PC-9 (cell line): ENCODE measurements around the gene VIPR1. TPM values are rescaled to one million over a fixed set of nuclear protein-coding genes. Genes with fewer than 3 reads are reported as not detected.

ENCODE experiments used
- BruUV-seq: library from RNA; stranded (reverse); fragments of 400-500 nt; replicated peaks from 2 replicates; lab custom pipeline; 2021; lab: Mats Ljungman, UMichigan
- CTCF ChIA-PET: fragments of 300-600 bp; sonication (Branson Sonifier 250); formaldehyde crosslinking; loops from one replicate; lab custom pipeline; 2022; ENCODE audit warnings: antibody characterized with exemption; lab: Charles Lee
- POLR2A ChIA-PET: fragments of 300-600 bp; sonication (Branson Sonifier 250); formaldehyde crosslinking; loops from one replicate; lab custom pipeline; 2022; ENCODE audit warnings: antibody characterized with exemption; ENCODE audit not compliant: unreplicated experiment; lab: Charles Lee
- DNase-seq, 2 experiments: peaks; one replicate each; pipeline versions ENCODE4 v3.0.0 to v3.0.0-alpha.2; 2015 to 2022; ENCODE audit warnings: mixed read lengths in 1 of 2
- H2AFZ ChIP-seq: fragments of 200-600 bp; sonication (generic); 2 replicates; pipeline ENCODE4 v1.8.1; 2017; ENCODE audit warnings: antibody characterized with exemption
- H3F3A ChIP-seq: fragments of 200-600 bp; sonication (generic); 2 replicates; pipeline ENCODE4 v1.8.1; 2017; ENCODE audit warnings: antibody characterized with exemption, mild to moderate bottlenecking, low read depth; ENCODE audit not compliant: insufficient read depth
- H3K27ac ChIP-seq: fragments of 200-600 bp; sonication (generic); 2 replicates; pipeline ENCODE4 v1.6.1; 2016; ENCODE audit warnings: mixed run types
- H3K27me3 ChIP-seq: fragments of 200-600 bp; sonication (generic); 2 replicates; pipeline ENCODE4 v1.6.1; 2016; ENCODE audit warnings: low read depth, mixed run types; ENCODE audit not compliant: insufficient read depth
- H3K36me3 ChIP-seq: fragments of 200-600 bp; sonication (generic); 2 replicates; pipeline ENCODE4 v1.6.1; 2016; ENCODE audit warnings: low read depth, mixed run types
- H3K4me1 ChIP-seq: fragments of 200-600 bp; sonication (generic); replicated peaks from 2 replicates; pipeline ENCODE4 v1.6.1; 2016; ENCODE audit warnings: mixed run types; ENCODE audit not compliant: insufficient read depth
- H3K4me2 ChIP-seq: fragments of 200-600 bp; sonication (generic); 2 replicates; pipeline ENCODE4 v1.6.1; 2017; ENCODE audit warnings: mixed run types
- H3K4me3 ChIP-seq: fragments of 200-600 bp; sonication (generic); 2 replicates; pipeline ENCODE4 v1.6.1; 2016; ENCODE audit warnings: mixed run types
- H3K79me2 ChIP-seq: fragments of 200-600 bp; sonication (generic); 2 replicates; pipeline ENCODE4 v1.6.1; 2017; ENCODE audit warnings: low read depth, mixed run types
- H3K9me2 ChIP-seq: fragments of 200-600 bp; sonication (generic); 2 replicates; pipeline ENCODE4 v1.8.1; 2017; ENCODE audit warnings: mild to moderate bottlenecking; ENCODE audit not compliant: insufficient read depth
- H3K9me3 ChIP-seq: fragments of 200-600 bp; sonication (generic); 2 replicates; pipeline ENCODE4 v1.8.1; 2016; ENCODE audit warnings: low read depth; ENCODE audit not compliant: insufficient read depth
- H4K20me1 ChIP-seq: fragments of 200-600 bp; sonication (generic); 2 replicates; pipeline ENCODE4 v1.8.1; 2017; ENCODE audit not compliant: insufficient read depth
- EZH2 ChIP-seq: fragments of 200-600 bp; sonication (generic); IDR thresholded peaks from 2 replicates; pipeline ENCODE4 v1.8.0; 2017; ENCODE audit warnings: antibody characterized with exemption, low read depth
- intact Hi-C: fragments of 100-400 bp; cut with micrococcal nuclease; formaldehyde crosslinking; loops from one replicate; pipeline ENCODE4 v1.10.0; 2022; ENCODE audit not compliant: unreplicated experiment
- total RNA-seq: library from RNA; stranded (reverse); gene quantifications from 2 replicates; pipeline ENCODE4 v1.2.3, GENCODE V29; 2021
- TF ChIP-seq, protein P1 (sequence below): fragments of 200-600 bp; sonication (generic); conservative IDR thresholded peaks from 2 replicates; pipeline ENCODE4 v1.6.1; 2017; ENCODE audit warnings: mixed run types, antibody characterized with exemption, mild to moderate bottlenecking, moderate library complexity

VIPR1 gene
- total RNA-seq, 1 experiment from 2014 or later = 23.9 TPM

DNA sequence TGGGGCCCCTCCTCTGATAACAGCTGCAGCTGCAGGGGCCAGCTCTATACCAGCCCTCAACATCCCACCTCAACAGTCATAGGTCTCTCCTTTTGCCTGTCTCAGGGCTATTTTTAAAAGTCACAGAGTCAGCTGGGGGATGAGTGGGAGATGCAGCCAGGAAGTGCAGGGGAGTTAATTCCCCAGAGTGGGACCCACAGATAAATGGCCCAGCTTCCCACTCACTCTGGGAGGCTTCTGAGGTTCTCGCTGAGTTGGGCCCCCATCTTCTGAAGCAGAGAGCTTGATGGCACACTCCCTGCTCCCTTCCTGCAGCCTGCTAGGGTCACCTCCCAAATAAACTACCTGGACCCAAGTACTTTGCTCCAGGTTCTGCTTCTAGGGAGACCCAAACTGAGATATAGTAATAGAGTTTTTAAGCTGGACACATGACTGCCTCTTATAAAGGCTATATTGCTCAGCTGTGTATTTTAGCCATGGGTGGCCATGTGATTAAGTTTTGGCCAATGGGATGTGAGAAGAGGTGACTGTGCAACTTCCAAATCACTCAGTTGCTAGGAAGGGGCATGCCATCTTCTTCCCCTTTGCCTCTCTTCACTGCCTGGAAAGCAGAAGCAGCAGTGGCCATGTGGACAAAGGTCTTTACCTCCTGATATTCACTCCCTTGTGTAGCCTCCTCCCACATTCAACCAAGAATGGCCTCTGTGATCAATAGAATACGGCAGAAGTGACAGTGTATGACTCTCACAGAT is 15.5 kb upstream of the VIPR1 start:
- intact Hi-C loops = no loop called here
- Histone ChIP-seq H3K27me3 (no peaks in the 10 kb centered on the region), H3F3A (peaks cover 15% of the 10 kb centered on the region; the same call in 1 of the 2 replicates), H3K4me2 (no peak overlapping the region), H3K79me2 (no peaks in the 10 kb centered on the region), H3K27ac (no peak overlapping the region), H3K4me3 (no peak overlapping the region), H3K4me1 (peaks cover 39% of the 10 kb centered on the region), H4K20me1 (no peaks in the 10 kb centered on the region), H2AFZ (no peak overlapping the region), H3K36me3 (no peaks in the 10 kb centered on the region), H3K9me2 (no peaks in the 10 kb centered on the region), H3K9me3 (no peaks in the 10 kb centered on the region; the same call in none of the 2 replicates)
- no peak for TF ChIP-seq EZH2
- TF ChIP-seq, protein P1, sequence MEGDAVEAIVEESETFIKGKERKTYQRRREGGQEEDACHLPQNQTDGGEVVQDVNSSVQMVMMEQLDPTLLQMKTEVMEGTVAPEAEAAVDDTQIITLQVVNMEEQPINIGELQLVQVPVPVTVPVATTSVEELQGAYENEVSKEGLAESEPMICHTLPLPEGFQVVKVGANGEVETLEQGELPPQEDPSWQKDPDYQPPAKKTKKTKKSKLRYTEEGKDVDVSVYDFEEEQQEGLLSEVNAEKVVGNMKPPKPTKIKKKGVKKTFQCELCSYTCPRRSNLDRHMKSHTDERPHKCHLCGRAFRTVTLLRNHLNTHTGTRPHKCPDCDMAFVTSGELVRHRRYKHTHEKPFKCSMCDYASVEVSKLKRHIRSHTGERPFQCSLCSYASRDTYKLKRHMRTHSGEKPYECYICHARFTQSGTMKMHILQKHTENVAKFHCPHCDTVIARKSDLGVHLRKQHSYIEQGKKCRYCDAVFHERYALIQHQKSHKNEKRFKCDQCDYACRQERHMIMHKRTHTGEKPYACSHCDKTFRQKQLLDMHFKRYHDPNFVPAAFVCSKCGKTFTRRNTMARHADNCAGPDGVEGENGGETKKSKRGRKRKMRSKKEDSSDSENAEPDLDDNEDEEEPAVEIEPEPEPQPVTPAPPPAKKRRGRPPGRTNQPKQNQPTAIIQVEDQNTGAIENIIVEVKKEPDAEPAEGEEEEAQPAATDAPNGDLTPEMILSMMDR = no peak
- CTCF ChIA-PET = no interaction called here
- POLR2A ChIA-PET = interaction anchor here (0.6 kb wide), 1 partner anchor 10 kb away, joined by 3 read pairs; no protein-coding TSS in a partner anchor
- no peak for DNase-seq
- no TSS peak for BruUV-seq

DNA sequence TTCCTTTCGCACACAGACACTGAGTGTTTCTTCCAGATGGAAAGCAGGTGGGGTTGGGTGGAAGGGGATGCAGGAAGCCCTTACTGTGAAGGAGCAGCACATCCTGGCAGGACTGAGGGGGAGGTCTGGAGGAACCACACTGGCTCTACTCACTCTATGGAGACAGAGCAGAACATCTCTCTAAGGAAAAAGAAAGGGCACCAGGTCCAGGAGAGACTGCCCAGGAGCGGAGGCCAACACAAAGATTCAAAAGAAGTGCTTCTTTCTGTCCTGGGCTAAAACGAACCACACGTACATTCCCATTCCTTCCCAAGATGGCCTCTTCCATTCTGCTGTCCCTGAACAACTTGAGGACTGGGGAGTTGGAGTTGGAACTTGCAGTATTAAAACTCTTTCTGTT is 13.8 kb upstream of the VIPR1 start:
- H3K9me2 ChIP-seq = no peaks in the 10 kb centered on the region
- peak overlapping the region; percentile 89; the same call in 1 of the 2 replicates for H3K27ac ChIP-seq
- CTCF ChIA-PET = no interaction called here
- TF ChIP-seq, protein P1 = no peak
- no peak for TF ChIP-seq EZH2
- DNase-seq = no peak
- H3K4me3 ChIP-seq = no peak overlapping the region
- POLR2A ChIA-PET = no interaction called here
- H4K20me1 ChIP-seq = no peaks in the 10 kb centered on the region
- no peak overlapping the region for H3K4me2 ChIP-seq
- no peak overlapping the region for H2AFZ ChIP-seq
- H3K9me3 ChIP-seq = no peaks in the 10 kb centered on the region; the same call in 1 of the 2 replicates
- peaks cover 49% of the 10 kb centered on the region for H3K4me1 ChIP-seq
- peaks cover 15% of the 10 kb centered on the region; the same call in 1 of the 2 replicates for H3F3A ChIP-seq
- no TSS peak for BruUV-seq
- no peaks in the 10 kb centered on the region for H3K36me3 ChIP-seq
- H3K27me3 ChIP-seq = no peaks in the 10 kb centered on the region
- H3K79me2 ChIP-seq = no peaks in the 10 kb centered on the region
- intact Hi-C loops = no loop called here

DNA sequence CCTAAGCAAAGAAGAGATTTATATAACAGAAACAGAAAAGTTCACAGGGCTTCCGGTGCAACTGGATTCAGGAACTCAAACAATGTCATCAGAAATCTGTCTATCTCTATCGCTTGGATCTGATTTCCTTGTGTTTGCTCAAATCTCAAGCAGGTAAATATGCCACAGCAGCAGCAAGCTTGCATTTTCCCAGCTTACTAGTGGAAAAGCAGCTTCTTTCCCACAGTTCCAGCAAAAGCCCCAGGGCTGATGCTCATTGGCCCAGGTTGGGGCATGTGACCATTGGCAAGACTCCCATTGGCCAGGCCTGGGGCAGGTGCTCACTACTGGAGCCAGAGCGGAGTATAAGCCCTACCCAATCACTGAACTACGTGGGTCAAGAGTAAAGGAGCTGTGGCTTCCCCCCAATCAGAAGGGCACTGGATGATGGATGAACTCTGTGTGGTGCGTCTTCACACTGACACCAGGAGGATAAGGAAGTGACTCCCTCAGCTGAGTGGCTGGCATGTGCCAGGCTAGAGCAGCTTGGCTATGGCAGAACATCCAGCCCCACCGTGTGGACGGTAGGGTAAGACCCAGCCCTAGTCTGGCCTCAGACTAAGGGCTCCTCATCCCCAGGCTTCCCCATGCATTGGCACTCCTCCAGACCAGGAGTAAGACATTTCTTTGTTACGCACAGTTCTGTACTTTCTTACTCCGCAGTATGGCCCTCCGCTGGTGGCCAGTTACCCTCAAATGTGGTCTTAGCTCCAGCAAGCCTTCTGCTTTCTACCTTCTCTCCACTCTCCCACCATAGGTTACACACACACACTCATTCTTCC is 13.1 kb upstream of the VIPR1 start:
- ChIA-PET POLR2A (interaction anchor here (0.6 to 1.1 kb wide), 3 partner anchors 13 to 300 kb away, joined by 4 to 11 read pairs (median 4); no protein-coding TSS in a partner anchor), CTCF (interaction anchor here (0.6 to 1.3 kb wide), 2 partner anchors 46 to 137 kb away, joined by 4 to 10 read pairs; no protein-coding TSS in a partner anchor)
- no peaks in the 10 kb centered on the region for H3K79me2 ChIP-seq
- no peak for DNase-seq
- no TSS peak for BruUV-seq
- no peaks in the 10 kb centered on the region for H3K27me3 ChIP-seq
- H3F3A ChIP-seq = peaks cover 15% of the 10 kb centered on the region; the same call in 1 of the 2 replicates
- H3K9me2 ChIP-seq = no peaks in the 10 kb centered on the region
- H3K4me2 ChIP-seq = peak overlapping the region; percentile 70
- no peak overlapping the region for H3K4me3 ChIP-seq
- no peaks in the 10 kb centered on the region for H4K20me1 ChIP-seq
- H3K27ac ChIP-seq = peak overlapping the region; percentile 89
- H3K36me3 ChIP-seq = no peaks in the 10 kb centered on the region
- H3K9me3 ChIP-seq = no peaks in the 10 kb centered on the region; the same call in 1 of the 2 replicates
- H2AFZ ChIP-seq = no peak overlapping the region
- intact Hi-C loops = no loop called here
- TF ChIP-seq EZH2 = no peak
- TF ChIP-seq, protein P1 = no peak
- peaks cover 49% of the 10 kb centered on the region for H3K4me1 ChIP-seq
